ENCODE data around the gene RGS11.

RGS11 gene

DNA sequence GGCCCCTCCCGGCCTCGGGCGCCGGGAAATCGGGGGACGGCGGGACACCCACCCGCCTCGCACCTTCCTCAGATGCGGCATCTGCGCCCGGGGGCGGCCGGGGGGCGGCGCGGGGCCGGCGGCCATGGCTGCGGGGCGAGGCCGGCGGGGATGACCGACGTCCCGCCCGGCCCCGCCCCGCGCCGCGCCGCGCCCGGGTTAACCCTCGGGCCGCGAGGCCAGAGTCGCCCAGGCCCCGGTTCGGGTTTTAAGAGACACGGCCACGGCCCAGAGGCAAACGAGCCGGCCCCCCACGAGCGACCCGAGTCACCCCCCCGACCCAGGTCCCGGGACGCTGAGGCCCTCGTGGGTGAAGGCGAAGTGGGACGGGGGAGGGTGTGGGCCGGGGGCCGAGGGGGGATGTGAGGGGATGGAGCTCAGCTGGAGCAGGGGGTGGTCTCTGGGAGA is at the start of gene RGS11:
TSS of gene RGS11 (minus strand) at position 159 of the 447 bp plus-strand sequence. CDS start at position 126, 33 bp downstream.
- DNase-seq = no peak

GRCh38 chr16:324451-325334 is 48.9 kb upstream of the RGS11 start:
- peak; percentile 55 to 63 for DNase-seq

GRCh38 chr16:324201-324450 is 48.4 kb upstream of the RGS11 start:
- DNase-seq = no peak

DNA sequence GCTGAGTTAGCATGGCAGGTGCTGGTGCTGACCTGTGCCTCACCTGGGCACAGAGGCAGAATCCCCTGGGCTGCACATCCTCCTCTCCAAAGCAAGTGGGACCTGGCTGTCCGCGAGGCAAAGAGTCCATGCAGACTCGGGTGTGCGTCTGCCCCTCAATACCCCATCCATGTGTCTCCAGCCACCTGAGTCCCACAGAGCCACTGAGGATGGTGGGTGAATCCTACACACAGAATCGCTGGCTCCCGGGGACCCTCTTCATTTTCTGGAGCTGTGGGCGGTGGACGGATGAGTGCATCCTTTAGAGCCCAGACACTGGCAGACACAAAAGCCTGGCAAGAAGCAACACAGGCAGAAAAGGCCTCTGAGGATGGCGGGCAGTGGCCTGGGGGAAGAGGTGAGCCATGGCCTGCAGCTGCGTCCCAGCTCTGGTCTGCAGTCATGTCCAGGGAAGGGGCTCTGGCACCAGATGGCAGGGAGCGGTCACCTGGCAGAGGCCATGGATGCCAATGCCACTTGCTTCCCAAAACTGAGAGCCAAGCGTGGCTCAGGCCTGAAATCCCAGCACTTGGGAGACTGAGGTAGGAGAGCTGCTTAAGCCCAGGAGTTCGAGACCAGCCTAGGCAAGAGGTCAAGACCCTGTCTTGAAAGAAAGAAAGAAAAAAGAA is 46.9 kb upstream of the RGS11 start:
- no peak for DNase-seq

- no peak for DNase-seq
Observed at GRCh38 chr16:321532-321931, 45.8 kb upstream of the RGS11 start.

GRCh38 chr16:320206-320605 is 44.5 kb upstream of the RGS11 start:
- DNase-seq = no peak

GRCh38 chr16:318628-319027 is 42.9 kb upstream of the RGS11 start:
- DNase-seq = no peak

- DNase-seq = no peak
Observed at GRCh38 chr16:317583-317982, 41.8 kb upstream of the RGS11 start.

GRCh38 chr16:316741-317464 is 41.2 kb upstream of the RGS11 start:
- DNase-seq = no peak

DNA sequence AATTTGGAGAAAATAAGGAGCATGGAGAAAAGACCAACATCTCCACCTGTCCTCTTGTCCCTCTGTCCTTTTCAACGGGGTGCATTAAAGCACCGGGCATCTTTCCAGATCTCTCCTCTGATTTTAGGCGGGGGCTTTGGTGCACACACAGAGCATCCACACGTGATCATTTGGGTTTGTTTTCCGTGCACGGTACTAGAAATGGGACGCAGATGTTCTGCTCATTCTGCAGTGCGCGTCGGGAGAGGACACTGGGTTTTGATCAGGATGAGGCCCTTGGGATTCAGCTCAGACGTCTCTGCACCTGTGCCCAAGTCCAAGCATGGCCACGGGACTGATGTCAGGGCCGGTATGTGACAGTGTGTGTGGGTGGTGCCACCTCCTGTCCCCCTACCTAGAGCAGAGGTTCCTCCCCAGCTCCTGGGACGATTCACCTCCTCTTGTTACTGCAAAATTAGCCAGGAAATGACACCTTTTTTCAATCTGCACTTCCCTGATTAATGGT is 39.1 kb upstream of the RGS11 start:
- no peak for DNase-seq

DNA sequence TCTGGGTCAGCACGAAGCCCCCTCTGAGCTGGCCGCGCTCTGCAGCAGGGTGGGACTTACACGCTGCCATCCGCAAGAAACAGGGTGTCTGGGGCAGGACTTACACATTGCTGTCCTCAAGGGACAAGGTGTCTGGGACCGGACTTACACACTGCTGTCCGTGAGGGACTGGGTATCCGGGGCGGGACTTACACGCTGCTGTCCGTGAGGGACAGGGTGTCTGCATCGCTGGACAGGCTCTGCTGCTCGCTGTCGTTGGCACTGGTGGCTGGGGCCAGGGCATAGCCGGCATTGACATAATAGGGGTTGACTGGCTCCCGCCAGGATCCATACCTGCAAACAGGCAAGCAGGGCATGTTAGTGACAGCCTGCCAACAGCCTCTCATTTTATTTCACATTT is 38.6 kb upstream of the RGS11 start:
- DNase-seq = no peak

GRCh38 chr16:311725-312124 is 36.0 kb upstream of the RGS11 start:
- no peak for DNase-seq

- DNase-seq = no peak
Observed at GRCh38 chr16:309476-309875, 33.7 kb upstream of the RGS11 start.

DNA sequence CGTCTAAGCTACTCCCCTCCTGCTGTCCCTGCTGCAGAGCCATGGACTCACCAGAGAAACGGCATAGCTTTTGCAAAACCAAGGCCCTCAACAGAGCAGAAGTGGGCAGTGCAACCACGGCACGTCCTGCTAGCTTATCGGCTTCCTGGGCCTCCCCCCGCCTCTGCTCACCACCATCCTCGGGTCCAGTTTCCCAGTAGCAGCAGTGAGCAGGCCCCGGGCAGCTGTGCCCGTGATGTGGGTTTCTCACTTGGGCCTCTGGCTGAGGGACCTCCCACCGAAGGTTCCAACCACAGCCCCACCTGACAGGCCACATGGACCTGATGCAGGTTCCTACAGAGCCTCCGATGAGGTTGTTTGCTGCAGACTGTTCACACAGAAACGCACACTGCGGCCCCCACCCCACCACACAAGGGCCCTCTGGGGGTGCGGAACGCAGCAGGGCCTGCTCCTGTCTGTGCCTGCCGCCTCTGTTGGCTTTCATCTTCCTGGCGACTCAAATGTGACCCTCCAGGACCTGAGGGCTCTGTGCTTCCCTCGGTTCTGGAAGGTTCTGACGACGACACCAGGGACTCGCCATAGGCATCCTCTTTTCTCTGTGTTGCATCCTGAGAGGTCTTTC is 32.1 kb upstream of the RGS11 start:
- no peak for DNase-seq

DNA sequence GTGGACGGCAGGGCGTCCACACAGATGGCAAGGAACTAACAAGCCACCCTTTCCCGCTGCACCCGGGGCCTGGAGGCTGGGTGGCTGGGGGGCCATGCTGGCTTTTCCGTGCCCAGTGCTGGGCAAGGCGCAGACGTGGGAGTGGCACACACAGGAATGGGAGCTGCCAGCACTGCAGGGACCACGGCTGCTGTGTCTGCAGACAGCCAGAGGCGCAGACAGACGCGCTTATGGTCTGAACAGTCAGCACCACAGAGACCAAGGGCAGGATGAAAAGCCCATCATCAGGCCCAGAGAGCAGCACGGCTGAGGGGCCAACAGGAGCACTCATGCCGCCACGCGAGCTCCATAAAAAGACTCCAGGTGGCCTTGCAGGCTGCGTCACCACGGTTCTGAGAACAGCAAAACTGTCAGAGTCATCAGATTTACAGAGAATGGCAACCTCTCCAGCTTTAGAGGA is 31.2 kb upstream of the RGS11 start:
- DNase-seq = no peak

- DNase-seq = no peak
Observed at GRCh38 chr16:305916-306626, 30.3 kb upstream of the RGS11 start.

DNA sequence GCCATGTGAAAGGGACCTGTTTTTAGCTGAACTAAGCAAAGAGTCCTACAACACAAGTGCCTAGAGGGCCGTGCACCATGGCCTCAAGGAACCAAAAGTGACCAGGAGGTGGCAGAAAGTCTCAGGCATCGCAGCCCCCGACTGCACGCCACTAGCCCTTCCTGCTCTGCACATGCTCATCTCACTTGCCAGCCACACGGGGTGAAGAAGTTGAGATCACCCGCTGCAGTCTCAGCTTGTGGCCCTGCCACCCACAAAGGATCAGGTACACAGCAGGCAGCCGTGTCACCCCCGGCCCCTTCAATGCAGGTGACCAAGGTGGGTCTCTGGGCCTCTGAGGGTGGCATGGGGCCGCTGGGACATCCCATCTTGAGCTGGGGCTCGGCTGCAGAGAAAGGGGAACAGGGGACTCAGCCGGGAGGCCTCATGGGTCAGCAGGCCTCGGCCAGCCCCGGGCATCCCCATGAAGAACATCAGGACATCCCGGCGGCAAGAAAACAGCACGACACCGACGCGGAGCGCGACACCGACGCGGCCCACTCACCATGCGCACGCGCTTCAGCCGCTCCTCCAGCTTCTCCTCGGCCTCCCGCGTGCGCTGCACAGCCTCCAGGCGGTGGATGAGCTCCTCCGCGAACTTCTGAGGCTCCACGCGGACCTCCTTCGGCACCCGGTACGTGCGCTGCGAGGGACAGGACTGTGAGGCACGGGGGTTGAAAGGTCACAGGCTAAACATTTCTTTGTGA is 28.2 kb upstream of the RGS11 start:
- no peak for DNase-seq

DNA sequence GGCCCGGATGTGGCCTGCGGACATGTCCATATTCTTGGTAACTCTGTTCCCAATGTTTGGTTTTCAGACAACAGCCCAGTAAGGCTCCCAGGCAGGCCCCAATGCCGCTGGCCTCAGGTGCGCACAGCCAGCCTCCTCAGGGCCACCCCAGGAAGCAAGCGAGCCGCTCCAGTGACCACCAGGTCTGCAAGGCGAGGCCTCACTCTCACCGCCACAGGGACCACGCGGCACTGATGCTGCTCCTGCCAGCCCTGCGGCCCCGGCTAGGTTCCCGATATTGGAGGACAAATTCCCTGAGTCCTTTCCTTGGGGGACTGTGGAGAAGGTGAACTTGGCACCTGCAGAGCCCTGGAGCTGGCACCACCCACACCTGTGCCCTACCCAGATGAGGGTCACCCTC is 26.2 kb upstream of the RGS11 start:
- no peak for DNase-seq

- DNase-seq = no peak
Observed at GRCh38 chr16:301235-301634, 25.5 kb upstream of the RGS11 start.

DNA sequence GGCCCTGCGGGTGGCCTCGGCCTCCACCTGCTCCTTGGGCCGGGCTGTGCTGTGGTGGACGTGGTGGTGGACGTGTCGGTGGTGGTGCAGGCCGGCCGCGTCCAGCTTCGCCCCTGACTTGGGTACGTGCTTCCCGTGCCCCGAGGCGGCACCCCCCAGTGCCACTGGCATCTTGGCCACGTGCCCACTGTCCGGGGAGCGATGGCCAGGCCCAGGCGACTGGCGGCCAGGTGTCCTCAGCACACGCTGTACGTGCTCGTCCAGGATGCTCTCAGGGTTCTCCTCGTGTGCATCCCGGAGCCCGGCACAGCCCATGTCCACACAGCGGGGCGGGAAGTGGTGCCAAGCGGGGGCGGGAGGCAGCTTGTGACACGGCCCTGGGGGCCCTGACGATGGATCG is 22.1 kb upstream of the RGS11 start:
- no peak for DNase-seq

- no peak for DNase-seq
Observed at GRCh38 chr16:296806-297510, 21.2 kb upstream of the RGS11 start.
